GM21423 (cell line): ENCODE measurements around the gene GATD1.

Experiments
- ATAC-seq: cut with Tn5 transposase; IDR thresholded peaks from one replicate; pipeline ENCODE4 v1.9.1; 2021; ENCODE audit warnings: mild to moderate bottlenecking, moderate library complexity; ENCODE audit not compliant: unreplicated experiment

The GATD1 gene

GRCh38 chr11:729492-730074 is 47.7 kb downstream of the GATD1 start:
- no peak for ATAC-seq

- no peak for ATAC-seq
These were observed 48.3 kb downstream of the GATD1 start for GRCh38 chr11:728901-729491.

GRCh38 chr11:727859-728748 is 49.2 kb downstream of the GATD1 start:
- no peak for ATAC-seq

- ATAC-seq = no peak
These were observed 50.0 kb downstream of the GATD1 start for GRCh38 chr11:727281-727701.

- ATAC-seq = no peak
These were observed 50.7 kb downstream of the GATD1 start for GRCh38 chr11:726278-727220.

GRCh38 chr11:725624-726202 is 51.6 kb downstream of the GATD1 start:
- ATAC-seq = no peak

GRCh38 chr11:724778-725386 is 52.4 kb downstream of the GATD1 start:
- ATAC-seq = no peak

GRCh38 chr11:724049-724777 is 53.1 kb downstream of the GATD1 start:
- no peak for ATAC-seq

GRCh38 chr11:723120-723883 is 54.0 kb downstream of the GATD1 start:
- no peak for ATAC-seq

- no peak for ATAC-seq
These were observed 54.9 kb downstream of the GATD1 start for GRCh38 chr11:722346-722811.

- no peak for ATAC-seq
These were observed 55.4 kb downstream of the GATD1 start for GRCh38 chr11:721741-722345.

- no peak for ATAC-seq
These were observed 56.0 kb downstream of the GATD1 start for GRCh38 chr11:721247-721740.

- no peak for ATAC-seq
These were observed 56.5 kb downstream of the GATD1 start for GRCh38 chr11:720642-721246.

- no peak for ATAC-seq
These were observed 57.2 kb downstream of the GATD1 start for GRCh38 chr11:720017-720641.

GRCh38 chr11:719214-720016 is 57.9 kb downstream of the GATD1 start:
- ATAC-seq = no peak
